ENCODE measurements around the gene GABBR2. TPM values are rescaled to one million over a fixed set of nuclear protein-coding genes. Genes with fewer than 3 reads are reported as not detected.
"Not testable (repeated sequence)": the region's sequence is repeated elsewhere in the genome, so short reads cannot be mapped to it uniquely, and the experiment has no call there.

GABBR2 gene
- total RNA-seq, 2 donors from 2014 or later = 0.41 TPM; not detected in 1

- DNase-seq (no peak), ATAC-seq (no peak)
- intact Hi-C loops (cut with DNase I) = no loop called here
These were observed 16.8 kb downstream of the GABBR2 start for GRCh38 chr9:98691890-98692289.

- DNase-seq (no peak), ATAC-seq (no peak)
- intact Hi-C loops (cut with DNase I) = no loop called here
These were observed 18.0 kb downstream of the GABBR2 start for GRCh38 chr9:98690686-98691085.

GRCh38 chr9:98688710-98689495 lies 19.8 kb downstream of the GABBR2 start:
- intact Hi-C loops (cut with DNase I) = no loop called here
- DNase-seq = no peak
- ATAC-seq = no peak

- DNase-seq = no peak
- intact Hi-C loops (cut with DNase I) = no loop called here
These were observed 20.8 kb downstream of the GABBR2 start for GRCh38 chr9:98687911-98688310.

GRCh38 chr9:98686961-98687855 lies 21.5 kb downstream of the GABBR2 start:
- no peak for ATAC-seq
- intact Hi-C loops (cut with DNase I) = no loop called here
- DNase-seq = no peak

More at GRCh38 chr9:98687911-98688310, 20.8 kb downstream of the GABBR2 start:
- no peak for ATAC-seq

GRCh38 chr9:98684816-98685215 lies 23.9 kb downstream of the GABBR2 start:
- DNase-seq; ATAC-seq; intact Hi-C loops (cut with DNase I): not testable (repeated sequence)

- no peak for ATAC-seq
- intact Hi-C loops (cut with DNase I) = no loop called here
- no peak for DNase-seq
These were observed 30.4 kb downstream of the GABBR2 start for GRCh38 chr9:98678244-98678842.

GRCh38 chr9:98673681-98674080 lies 35.1 kb downstream of the GABBR2 start:
- no peak for DNase-seq
- intact Hi-C loops (cut with DNase I) = no loop called here
- no peak for ATAC-seq

- ATAC-seq = no peak
- intact Hi-C loops (cut with DNase I) = no loop called here
- no peak for DNase-seq
These were observed 41.6 kb downstream of the GABBR2 start for GRCh38 chr9:98667005-98667640.

- intact Hi-C loops (cut with DNase I) = no loop called here
- ATAC-seq (no peak), DNase-seq (no peak)
These were observed 43.2 kb downstream of the GABBR2 start for GRCh38 chr9:98665501-98665900.

- intact Hi-C loops (cut with DNase I) = no loop called here
- DNase-seq = no peak
- no peak for ATAC-seq
These were observed 48.2 kb downstream of the GABBR2 start for GRCh38 chr9:98660541-98660940.

- ATAC-seq = no peak
These were observed 49.8 kb downstream of the GABBR2 start for GRCh38 chr9:98658951-98659351.

GRCh38 chr9:98657897-98658296 lies 50.8 kb downstream of the GABBR2 start:
- intact Hi-C loops (cut with DNase I) = no loop called here
- DNase-seq (no peak), ATAC-seq (no peak)

More at GRCh38 chr9:98658951-98659351, 49.8 kb downstream of the GABBR2 start:
- DNase-seq = no peak
- intact Hi-C loops (cut with DNase I) = no loop called here

- intact Hi-C loops (cut with DNase I) = no loop called here
- ATAC-seq (no peak), DNase-seq (no peak)
These were observed 52.2 kb downstream of the GABBR2 start for GRCh38 chr9:98656511-98656910.

- intact Hi-C loops (cut with DNase I); ATAC-seq: not testable (repeated sequence)
These were observed 53.3 kb downstream of the GABBR2 start for GRCh38 chr9:98655428-98655827.

GRCh38 chr9:98654247-98654646 lies 54.5 kb downstream of the GABBR2 start:
- ATAC-seq (no peak), DNase-seq (no peak)
- intact Hi-C loops (cut with DNase I) = no loop called here

More at GRCh38 chr9:98655428-98655827, 53.3 kb downstream of the GABBR2 start:
- not testable (repeated sequence) for DNase-seq

GRCh38 chr9:98652741-98653140 lies 56.0 kb downstream of the GABBR2 start:
- ATAC-seq (no peak), DNase-seq (no peak)
- intact Hi-C loops (cut with DNase I) = no loop called here

- intact Hi-C loops (cut with DNase I) = no loop called here
- DNase-seq = no peak
- ATAC-seq = no peak
These were observed 56.4 kb downstream of the GABBR2 start for GRCh38 chr9:98652302-98652701.

- intact Hi-C loops (cut with DNase I) = no loop called here
- DNase-seq (no peak), ATAC-seq (no peak)
These were observed 61.5 kb downstream of the GABBR2 start for GRCh38 chr9:98647236-98647635.

Data from left cardiac atrium (tissue), 4 donors.